NCI-H2081 (cell line): ENCODE data around the gene LTA4H.
"Not testable (repeated sequence)": the region's sequence is repeated elsewhere in the genome, so short reads cannot be mapped to it uniquely, and the experiment has no call there.

Experiments
- DNase-seq, 2 experiments: peaks; one replicate each; lab custom pipeline; 2025; lab: John Stamatoyannopoulos, UW

Gene LTA4H

GRCh38 chr12:96035283-96036236 lies at the start of gene LTA4H:
LTA4H (minus strand) TSS chr12:96035587; CDS start chr12:96035519, 68 bp downstream.
- peak; percentile 99 to 100 for DNase-seq

GRCh38 chr12:96084624-96085023 lies 49.2 kb upstream of the LTA4H start:
- DNase-seq, result no peak

- no peak for DNase-seq
These were observed 47.8 kb upstream of the LTA4H start for GRCh38 chr12:96083020-96083719.

- no peak for DNase-seq
These were observed 46.2 kb upstream of the LTA4H start for GRCh38 chr12:96081596-96081995.

- DNase-seq, result no peak
These were observed 43.1 kb upstream of the LTA4H start for GRCh38 chr12:96078231-96079135.

- peak in 1 of 2 experiments; percentile 22 for DNase-seq
These were observed 41.7 kb upstream of the LTA4H start for GRCh38 chr12:96077081-96077480.

GRCh38 chr12:96075560-96075959 lies 40.2 kb upstream of the LTA4H start:
- DNase-seq, result no peak

- DNase-seq, result no peak
These were observed 38.3 kb upstream of the LTA4H start for GRCh38 chr12:96073346-96074330.

- DNase-seq, result peak; percentile 45 to 54
These were observed 35.4 kb upstream of the LTA4H start for GRCh38 chr12:96070670-96071279.

GRCh38 chr12:96069511-96070231 lies 34.3 kb upstream of the LTA4H start:
- DNase-seq, result no peak

- DNase-seq, result no peak
These were observed 33.2 kb upstream of the LTA4H start for GRCh38 chr12:96068636-96069035.

GRCh38 chr12:96068111-96068510 lies 32.7 kb upstream of the LTA4H start:
- no peak for DNase-seq

GRCh38 chr12:96065776-96066175 lies 30.4 kb upstream of the LTA4H start:
- DNase-seq, result not testable (repeated sequence)

GRCh38 chr12:96064966-96065365 lies 29.6 kb upstream of the LTA4H start:
- DNase-seq, result no peak

- DNase-seq, result no peak
These were observed 28.9 kb upstream of the LTA4H start for GRCh38 chr12:96064271-96064670.

GRCh38 chr12:96063046-96063445 lies 27.7 kb upstream of the LTA4H start:
- DNase-seq, result peak; percentile 6 to 22

GRCh38 chr12:96061864-96062453 lies 26.6 kb upstream of the LTA4H start:
- DNase-seq, result peak; percentile 72 to 75

GRCh38 chr12:96061323-96061722 lies 25.9 kb upstream of the LTA4H start:
- DNase-seq, result no peak

GRCh38 chr12:96060041-96060440 lies 24.7 kb upstream of the LTA4H start:
- DNase-seq, result no peak
